ENCODE results near the gene PARD3B. TPM values are rescaled to one million over a fixed set of nuclear protein-coding genes. Genes with fewer than 3 reads are reported as not detected.

The PARD3B gene
- total and polyA plus RNA-seq, 2 of the 13 experiments (the other 11 are each of a cell fraction or from before 2014, with no cell fraction given) = 0.71 to 2.3 TPM

GRCh38 chr2:205103699-205104098 is 558.4 kb downstream of the PARD3B start:
- ChIA-PET POLR2A (no interaction called here), CTCF (ENCODE audit: low intra/inter-chr PET ratio, low total read pairs) (no interaction called here)
- ATAC-seq = no peak; the same call in 2 of the 3 replicates
- Histone ChIP-seq H3K79me2 (ENCODE audit: insufficient read depth, low read length) (no peaks in the 10 kb centered on the region), H2AFZ (ENCODE audit: low read length) (no peak overlapping the region), H3K36me3 (replicated peaks in 1 of 2; ENCODE audit: control insufficient read depth in 1 of 2, insufficient read depth in 2 of 2, low read length in 2 of 2) (no peaks in the 10 kb centered on the region), H3K27ac (ENCODE audit: extremely low read length, insufficient read depth, low read length) (no peak overlapping the region), H3K4me3 (replicated peaks in 1 of 3; ENCODE audit: insufficient read depth in 1 of 3, low read depth in 2 of 3, low read length in 3 of 3) (no peak overlapping the region), H3K4me2 (ENCODE audit: low read depth, low read length) (no peak overlapping the region), H3K4me1 (ENCODE audit: insufficient read depth, low read length) (no peaks in the 10 kb centered on the region), H3K27me3 (ENCODE audit: control insufficient read depth in 1 of 2, insufficient read depth in 2 of 2, low read length in 2 of 2) (no peaks in the 10 kb centered on the region), H3K9me3 (ENCODE audit: low read length) (no peaks in the 10 kb centered on the region), H4K20me1 (ENCODE audit: insufficient read depth, low read length) (no peaks in the 10 kb centered on the region), H3K9ac (ENCODE audit: insufficient read depth, low read depth, low read length) (no peak overlapping the region)
- FAIRE-seq = no peak
- no peak for DNase-seq (ENCODE audit: low spot score)
- intact Hi-C loops (cut with micrococcal nuclease; ENCODE audit: unreplicated experiment) (no loop called here), in situ Hi-C loops (cut with HindIII; ENCODE audit: extremely low pct_ligation_motif_present, low pct_unique_long_range_greater_than_20kb) (no loop called here)
- TF ChIP-seq, protein P1, sequence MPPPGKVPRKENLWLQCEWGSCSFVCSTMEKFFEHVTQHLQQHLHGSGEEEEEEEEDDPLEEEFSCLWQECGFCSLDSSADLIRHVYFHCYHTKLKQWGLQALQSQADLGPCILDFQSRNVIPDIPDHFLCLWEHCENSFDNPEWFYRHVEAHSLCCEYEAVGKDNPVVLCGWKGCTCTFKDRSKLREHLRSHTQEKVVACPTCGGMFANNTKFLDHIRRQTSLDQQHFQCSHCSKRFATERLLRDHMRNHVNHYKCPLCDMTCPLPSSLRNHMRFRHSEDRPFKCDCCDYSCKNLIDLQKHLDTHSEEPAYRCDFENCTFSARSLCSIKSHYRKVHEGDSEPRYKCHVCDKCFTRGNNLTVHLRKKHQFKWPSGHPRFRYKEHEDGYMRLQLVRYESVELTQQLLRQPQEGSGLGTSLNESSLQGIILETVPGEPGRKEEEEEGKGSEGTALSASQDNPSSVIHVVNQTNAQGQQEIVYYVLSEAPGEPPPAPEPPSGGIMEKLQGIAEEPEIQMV (CRISPR knock-in tag; IDR thresholded peaks at IDR 0.05; ENCODE audit: low read depth) = no peak
- TF ChIP-seq GABPB1 (CRISPR knock-in tag; IDR thresholded peaks at IDR 0.05) = no peak
- no peak for TF ChIP-seq ZNF646 (CRISPR knock-in tag; IDR thresholded peaks at IDR 0.05)
- no peak for TF ChIP-seq ZNF367 (CRISPR knock-in tag; IDR thresholded peaks at IDR 0.05; ENCODE audit: borderline replicate concordance)
- TF ChIP-seq ZMYM3 (CRISPR knock-in tag; IDR thresholded peaks at IDR 0.05) = no peak
- no peak for TF ChIP-seq HMG20A (CRISPR knock-in tag; IDR thresholded peaks at IDR 0.05; ENCODE audit: borderline replicate concordance)
- no peak for TF ChIP-seq ZNF781 (CRISPR knock-in tag; IDR thresholded peaks at IDR 0.05; ENCODE audit: borderline replicate concordance, not compliant biosample characterization)
- no peak for TF ChIP-seq CSRNP2 (CRISPR knock-in tag; conservative IDR thresholded peaks at IDR 0.05; ENCODE audit: low read depth)
- no peak for TF ChIP-seq MAZ (IDR thresholded peaks at IDR 0.05; ENCODE audit: borderline replicate concordance, low read depth, low read length)
- TF ChIP-seq MAZ (CRISPR knock-in tag; IDR thresholded peaks at IDR 0.05; ENCODE audit: low read depth) = no peak
- TF ChIP-seq BRD4 (CRISPR knock-in tag; IDR thresholded peaks at IDR 0.05) = no peak
- TF ChIP-seq ZBTB25 (CRISPR knock-in tag; IDR thresholded peaks at IDR 0.05) = no peak
- 58% methylated on average over 2 of the region's 2 CpGs for WGBS (ENCODE audit: low lambda C conversion rate)
- BruUV-seq (replicated peaks) = no TSS peak

Measured in HepG2 (cell line).